Subcutaneous abdominal adipose tissue (tissue), 5 donors: ENCODE results near the gene UQCRFS1.
"Not testable (repeated sequence)": the region's sequence is repeated elsewhere in the genome, so short reads cannot be mapped to it uniquely, and the experiment has no call there.

Experiments
- H3K27ac ChIP-seq: one replicate; pipeline ENCODE4 v1.7.0; 2013; ENCODE audit warnings: low read depth, mild to moderate bottlenecking, inconsistent platforms, low read length, moderate library complexity
- H3K27me3 ChIP-seq, 5 donors: one replicate each; pipeline ENCODE4 v1.7.0; 2013; ENCODE audit warnings: low read length in 5 of 5, inconsistent platforms in 1 of 5; ENCODE audit not compliant: control insufficient read depth in 5 of 5, insufficient read depth in 4 of 5
- H3K36me3 ChIP-seq, 5 donors: one replicate each; pipeline ENCODE4 v1.7.0; 2013; ENCODE audit warnings: low read length in 5 of 5; ENCODE audit not compliant: control insufficient read depth in 5 of 5, insufficient read depth in 5 of 5
- H3K4me1 ChIP-seq, 5 donors: one replicate each; pipeline ENCODE4 v1.7.0; 2013; ENCODE audit warnings: low read length in 5 of 5, mild to moderate bottlenecking in 3 of 5, moderate library complexity in 1 of 5; ENCODE audit not compliant: control insufficient read depth in 5 of 5, insufficient read depth in 5 of 5
- H3K4me3 ChIP-seq, 5 donors: one replicate each; pipeline ENCODE4 v1.7.0; 2013; ENCODE audit warnings: low read length in 5 of 5, low read depth in 1 of 5
- H3K9ac ChIP-seq, 5 donors: one replicate each; pipeline ENCODE4 v1.7.0; 2013; ENCODE audit warnings: low read length in 5 of 5, mild to moderate bottlenecking in 4 of 5, moderate library complexity in 3 of 5
- H3K9me3 ChIP-seq, 5 donors: one replicate each; pipeline ENCODE4 v1.7.0; 2013; ENCODE audit warnings: low read length in 5 of 5; ENCODE audit not compliant: control insufficient read depth in 5 of 5
- donor health status: healthy.
- donor health status: healthy.
- donor health status: healthy.
- donor health status: healthy.
- donor health status: healthy.

The UQCRFS1 gene

DNA sequence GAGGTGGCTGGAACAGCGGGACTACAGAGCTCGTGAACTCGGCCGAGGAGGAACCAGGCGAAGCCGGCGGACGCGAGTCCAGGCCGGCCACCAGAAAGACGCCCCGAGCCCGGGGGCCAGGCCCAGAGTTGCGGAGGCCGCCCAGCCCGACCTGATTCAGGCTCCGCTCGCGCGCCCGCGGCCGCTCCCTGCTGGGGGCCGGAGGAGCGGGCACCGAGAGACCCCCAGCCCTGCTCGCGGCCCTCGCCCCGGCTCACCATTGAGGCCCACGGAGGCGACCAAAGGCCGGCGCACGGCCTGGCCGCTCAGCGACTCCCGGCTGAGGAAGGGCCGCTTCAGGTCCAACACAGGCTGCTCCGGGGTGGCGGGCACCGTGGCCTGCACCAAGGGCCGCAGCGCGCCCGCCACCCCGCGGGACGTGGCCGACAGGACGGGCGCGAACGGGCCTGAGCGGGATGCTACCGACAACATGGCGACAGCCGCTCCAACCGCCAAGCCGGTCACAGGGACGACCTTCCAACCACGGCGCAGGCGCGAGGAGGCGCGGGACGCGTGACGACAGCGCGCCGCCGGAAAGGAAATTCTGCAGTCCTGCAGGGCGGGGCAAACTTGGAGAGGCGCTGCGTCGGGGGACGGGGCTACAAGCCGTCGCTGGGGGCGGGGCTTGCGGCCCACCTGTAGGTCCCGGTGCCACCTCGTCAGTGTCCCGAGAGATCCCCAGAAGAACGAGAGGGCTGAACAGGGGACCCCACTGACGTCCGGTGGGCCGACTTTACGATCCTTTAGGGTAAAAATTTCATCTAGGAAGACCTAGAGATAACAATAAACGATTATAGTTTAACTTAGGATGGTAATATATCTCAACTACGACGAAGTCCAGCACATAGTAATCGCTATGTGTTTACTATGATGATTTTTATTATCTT, at the start of gene UQCRFS1:
TSS of gene UQCRFS1 (minus strand) at position 504 of the 926 bp plus-strand sequence. CDS start at position 471, 33 bp downstream.
- H3K4me3 ChIP-seq: peak within 1 kb of the TSS; percentile 83 to 89 (median 88)
- H3K27me3 ChIP-seq: peaks cover 0 to 4% (median 0%) of the 10 kb centered on the region in 5 donors
- peaks cover 0 to 2% (median 0%) of the 10 kb centered on the region in 5 donors for H3K36me3 ChIP-seq
- no peaks in the 10 kb centered on the region for H3K9me3 ChIP-seq
- H3K4me1 ChIP-seq: peaks cover 0 to 30% (median 26%) of the 10 kb centered on the region in 5 donors
- peak within 1 kb of the TSS; percentile 92 to 100 (median 99) for H3K9ac ChIP-seq
- H3K27ac ChIP-seq: peak within 1 kb of the TSS; percentile 91

DNA sequence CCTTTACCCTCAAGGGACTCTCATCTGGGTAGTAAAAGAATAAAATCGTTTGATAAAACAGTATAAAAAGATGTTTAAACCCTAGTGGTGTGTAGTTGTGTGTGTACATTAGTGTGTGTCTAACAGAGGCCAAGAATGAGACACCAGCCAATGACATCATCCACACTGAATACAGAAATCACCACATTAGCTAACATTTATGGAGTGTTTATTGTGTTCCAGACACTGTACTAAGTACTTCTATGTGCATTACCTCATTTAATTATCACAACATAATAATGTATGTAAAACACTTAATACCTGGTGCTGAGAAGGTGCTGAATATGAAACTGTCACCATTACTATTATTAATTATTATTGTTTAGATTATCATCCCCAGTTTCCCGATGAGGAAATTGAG, 49.1 kb upstream of the UQCRFS1 start:
- no peak overlapping the region for H3K27ac ChIP-seq
- peaks cover 0 to 8% (median 3%) of the 10 kb centered on the region in 5 donors for H3K4me1 ChIP-seq
- H3K4me3 ChIP-seq: no peak overlapping the region
- H3K9me3 ChIP-seq: no peaks in the 10 kb centered on the region
- H3K9ac ChIP-seq: no peak overlapping the region
- H3K27me3 ChIP-seq: peaks cover 0 to 15% (median 6%) of the 10 kb centered on the region in 5 donors
- H3K36me3 ChIP-seq: no peaks in the 10 kb centered on the region

DNA sequence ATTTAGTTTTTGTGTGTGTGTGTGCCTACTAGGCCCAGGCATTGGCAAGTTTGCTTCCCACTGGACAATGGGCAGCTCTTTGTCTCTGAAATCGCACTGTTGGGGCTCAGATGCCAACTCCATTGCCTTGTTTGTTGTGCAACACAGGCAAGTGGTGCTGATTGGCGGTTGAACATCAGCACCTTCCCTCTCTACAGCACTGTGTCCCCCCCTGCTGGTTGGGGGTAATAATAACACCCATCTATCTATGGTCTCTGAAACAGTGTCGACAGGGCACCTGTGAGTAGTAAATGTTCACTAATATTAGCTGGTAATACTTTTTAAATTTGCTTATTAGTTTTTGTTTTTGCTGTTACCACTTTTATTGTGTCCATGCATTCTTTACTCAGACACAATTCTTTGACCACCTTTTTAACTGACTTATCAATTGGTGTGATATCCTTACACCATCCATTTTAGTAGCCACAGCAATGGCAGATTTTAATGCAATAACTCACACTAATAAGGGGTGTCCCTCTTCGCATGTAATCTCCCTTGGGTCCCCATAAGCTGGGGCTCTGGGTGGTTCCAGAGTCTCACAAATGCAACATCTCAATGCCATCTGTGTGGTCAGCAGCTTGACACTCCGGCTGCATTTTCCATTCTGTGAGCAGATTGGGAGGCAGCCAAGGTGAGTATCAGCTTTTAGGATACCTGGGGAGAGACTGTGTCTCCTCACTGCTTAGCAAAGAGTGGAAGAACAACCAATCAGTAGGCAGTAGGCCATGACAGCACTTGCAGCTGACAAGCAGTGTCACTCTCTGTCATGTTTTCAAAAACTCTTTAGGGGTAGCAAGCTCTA, 47.7 kb upstream of the UQCRFS1 start:
- Histone ChIP-seq H3K9ac (no peak overlapping the region), H3K9me3 (no peaks in the 10 kb centered on the region), H3K4me3 (no peak overlapping the region), H3K36me3 (no peaks in the 10 kb centered on the region), H3K27me3 (peaks cover 0 to 9% (median 2%) of the 10 kb centered on the region in 5 donors), H3K27ac (no peak overlapping the region), H3K4me1 (peaks cover 0 to 8% (median 3%) of the 10 kb centered on the region in 5 donors)

DNA sequence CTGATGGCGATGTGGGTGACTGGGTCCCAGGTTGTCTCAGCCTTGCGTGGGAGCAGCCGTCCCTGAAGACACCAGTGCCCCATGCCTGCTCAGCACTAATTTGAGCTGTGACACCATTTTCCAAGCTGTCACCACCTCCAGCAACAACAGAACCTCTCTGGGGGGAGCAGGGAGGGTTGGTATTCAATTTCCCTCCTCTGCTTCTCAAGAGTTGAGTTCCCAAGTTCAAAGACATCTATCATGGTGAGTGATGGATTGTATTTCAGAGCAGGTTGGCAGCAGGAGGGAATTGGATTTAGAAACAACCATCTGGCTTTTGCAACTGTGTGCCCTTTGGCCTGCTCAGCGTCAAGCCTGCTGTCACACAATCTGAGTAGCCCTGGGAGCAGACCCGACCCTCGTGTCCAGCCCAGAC, 46.9 kb upstream of the UQCRFS1 start:
- no peak overlapping the region for H3K4me3 ChIP-seq
- no peaks in the 10 kb centered on the region for H3K36me3 ChIP-seq
- H3K9me3 ChIP-seq: no peaks in the 10 kb centered on the region
- H3K27ac ChIP-seq: no peak overlapping the region
- no peak overlapping the region for H3K9ac ChIP-seq
- peaks cover 0 to 8% (median 3%) of the 10 kb centered on the region in 5 donors for H3K4me1 ChIP-seq
- H3K27me3 ChIP-seq: peaks cover 0 to 9% (median 0%) of the 10 kb centered on the region in 5 donors

DNA sequence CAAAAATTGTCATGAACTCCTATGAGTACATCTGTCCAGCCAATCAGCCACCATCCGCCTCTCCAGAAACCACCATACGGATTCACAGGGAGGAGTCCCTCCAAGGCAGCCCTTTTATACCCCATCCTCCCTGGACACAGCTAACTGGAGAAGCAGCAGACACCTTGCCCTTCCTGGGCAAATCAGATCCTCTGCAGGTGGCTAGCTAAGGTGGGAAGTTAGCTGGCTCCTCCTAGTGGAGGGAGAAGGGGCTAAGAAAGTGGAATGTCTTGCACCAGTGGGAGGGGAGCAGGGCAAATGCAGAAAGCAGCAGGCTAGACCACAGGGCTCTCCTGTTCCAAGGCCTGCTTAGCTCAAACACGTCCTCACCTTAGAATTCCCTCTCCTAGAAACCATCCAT, 46.2 kb upstream of the UQCRFS1 start:
- H3K36me3 ChIP-seq: no peaks in the 10 kb centered on the region
- H3K4me1 ChIP-seq: peaks cover 0 to 8% (median 3%) of the 10 kb centered on the region in 5 donors
- H3K27me3 ChIP-seq: peaks cover 0 to 7% (median 0%) of the 10 kb centered on the region in 5 donors

DNA sequence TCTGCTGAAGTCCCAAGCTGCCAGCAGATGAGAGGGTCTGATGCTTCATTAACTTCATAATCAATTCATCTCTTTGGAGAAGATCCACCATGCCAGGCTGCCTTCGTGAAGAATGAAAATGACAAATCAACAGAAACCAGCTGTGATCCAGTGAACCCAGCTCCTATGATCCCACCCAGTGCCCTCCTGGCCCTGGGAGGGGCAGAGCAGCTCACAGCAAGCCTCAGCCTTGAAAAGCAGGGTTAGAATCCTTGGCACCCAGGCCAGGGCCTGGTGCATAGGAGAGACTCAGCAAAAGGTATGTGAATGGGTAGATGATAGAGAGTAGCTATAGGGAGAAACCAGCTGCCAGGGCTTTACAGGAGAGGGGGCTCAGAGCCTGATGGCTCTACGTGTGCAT, 43.6 kb upstream of the UQCRFS1 start:
- Histone ChIP-seq H3K9ac (no peak overlapping the region), H3K9me3 (no peaks in the 10 kb centered on the region), H3K4me3 (no peak overlapping the region), H3K36me3 (no peaks in the 10 kb centered on the region), H3K4me1 (peaks cover 0 to 8% (median 3%) of the 10 kb centered on the region in 5 donors), H3K27me3 (peaks cover 0 to 3% (median 0%) of the 10 kb centered on the region in 5 donors), H3K27ac (no peak overlapping the region)

More for the DNA sequence above, 46.2 kb upstream of the UQCRFS1 start:
- Histone ChIP-seq H3K27ac (no peak overlapping the region), H3K9ac (no peak overlapping the region), H3K9me3 (no peaks in the 10 kb centered on the region), H3K4me3 (no peak overlapping the region)

DNA sequence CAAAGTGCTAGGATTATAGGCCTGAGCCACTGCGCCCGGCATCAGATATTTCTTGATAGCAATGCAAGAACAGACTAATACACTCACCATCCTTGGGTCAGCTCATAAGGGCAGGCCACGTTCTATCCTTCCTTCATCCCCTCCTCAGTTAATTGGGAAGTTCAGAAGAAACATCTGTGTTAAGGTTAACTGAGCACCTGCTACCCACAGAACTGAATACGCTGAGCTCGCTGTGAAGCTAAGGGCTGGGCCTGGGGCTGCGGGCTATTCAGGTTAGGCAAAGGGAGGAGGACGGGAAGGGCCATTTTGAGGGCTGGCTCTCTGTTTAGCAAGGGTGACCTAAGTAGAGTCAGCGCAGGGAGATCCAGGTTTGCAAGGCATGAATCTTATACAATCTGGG, 43.0 kb upstream of the UQCRFS1 start:
- Histone ChIP-seq H3K9me3 (no peaks in the 10 kb centered on the region), H3K27ac (no peak overlapping the region), H3K4me3 (no peak overlapping the region), H3K27me3 (peaks cover 0 to 3% (median 0%) of the 10 kb centered on the region in 5 donors), H3K9ac (no peak overlapping the region), H3K4me1 (peaks cover 0 to 8% (median 3%) of the 10 kb centered on the region in 5 donors), H3K36me3 (no peaks in the 10 kb centered on the region)

DNA sequence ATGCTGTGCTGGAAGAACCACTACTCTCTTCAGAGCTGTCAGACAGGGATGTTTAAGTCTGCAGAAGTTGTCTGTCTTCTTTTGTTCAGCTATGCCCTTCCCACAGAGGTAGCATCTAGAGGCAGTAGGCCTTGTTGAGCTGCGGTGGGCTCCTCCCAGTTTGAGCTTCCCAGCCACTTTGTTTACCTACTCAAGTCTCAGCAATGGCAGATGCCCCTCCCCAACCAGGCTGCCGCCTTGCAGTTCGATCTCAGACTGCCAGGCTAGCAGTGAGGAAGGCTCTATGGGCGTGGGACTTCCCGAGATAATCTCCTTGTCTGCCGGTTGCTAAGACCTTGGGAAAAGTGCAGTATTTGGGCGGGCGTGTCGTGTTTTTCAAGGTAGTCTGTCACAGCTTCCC, 42.1 kb upstream of the UQCRFS1 start:
- Histone ChIP-seq H3K9ac (no peak overlapping the region), H3K9me3 (no peaks in the 10 kb centered on the region), H3K4me1 (peaks cover 0 to 3% (median 0%) of the 10 kb centered on the region in 5 donors), H3K4me3 (no peak overlapping the region), H3K36me3 (no peaks in the 10 kb centered on the region), H3K27me3 (peaks cover 0 to 3% (median 0%) of the 10 kb centered on the region in 5 donors), H3K27ac (no peak overlapping the region)

DNA sequence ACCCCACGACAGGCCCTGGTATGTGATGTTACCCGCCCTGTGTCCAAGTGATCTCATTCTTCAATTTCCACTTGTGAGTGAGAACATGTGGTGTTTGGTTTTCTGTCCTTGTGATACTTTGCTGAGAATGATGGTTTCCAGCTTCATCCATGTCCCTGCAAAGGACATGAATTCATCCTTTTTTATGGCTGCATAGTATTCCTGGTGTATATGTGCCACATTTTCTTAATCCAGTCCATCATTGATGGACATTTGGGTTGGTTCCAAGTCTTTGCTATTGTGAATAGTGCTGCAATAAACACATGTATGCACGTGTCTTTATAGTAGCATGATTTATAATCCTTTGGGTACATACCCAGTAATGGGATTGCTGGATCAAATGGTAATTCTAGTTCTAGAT, 36.8 kb upstream of the UQCRFS1 start:
- H3K27me3 ChIP-seq: not testable (repeated sequence)

More for the DNA sequence above, 36.8 kb upstream of the UQCRFS1 start:
- not testable (repeated sequence) for H3K4me3 ChIP-seq, H3K27ac ChIP-seq, H3K9ac ChIP-seq, H3K36me3 ChIP-seq, H3K9me3 ChIP-seq, H3K4me1 ChIP-seq
